ENCODE data around the gene CNTNAP2. TPM values are rescaled to one million over a fixed set of nuclear protein-coding genes. Genes with fewer than 3 reads are reported as not detected.

The CNTNAP2 gene
- total and polyA plus RNA-seq, 2 of the 8 experiments (the other 6 are each of a cell fraction or from before 2014, with no cell fraction given), result 27.9 to 71.0 TPM

DNA sequence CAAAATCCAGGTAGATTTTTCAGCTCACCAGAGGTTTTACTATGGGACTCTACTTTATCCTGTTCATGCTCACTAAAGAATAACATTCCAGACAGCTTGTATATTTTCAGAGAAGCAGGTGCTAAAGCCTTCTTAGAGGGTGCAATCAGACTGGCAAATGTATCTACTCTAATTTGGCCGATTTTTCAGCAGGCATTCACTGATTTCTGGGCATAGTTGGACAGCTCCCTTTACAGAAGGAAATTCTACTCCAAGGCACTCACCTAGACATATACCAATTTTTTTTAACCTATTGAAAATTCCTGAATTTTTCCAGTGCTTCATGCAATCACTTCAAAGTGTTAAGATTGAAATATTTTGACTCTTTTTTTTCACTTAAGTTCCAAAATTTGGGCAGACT lies 3.8 kb upstream of the CNTNAP2 start:
- Histone ChIP-seq H3K36me3 (ENCODE audit: control insufficient read depth in 2 of 4, insufficient read depth in 4 of 4, low read length in 3 of 4) (no peaks in the 10 kb centered on the region), H3K23ac (ENCODE audit: insufficient read length) (no peak overlapping the region), H4K20me1 (replicated peaks in 1 of 2; ENCODE audit: control insufficient read depth in 1 of 2, insufficient read depth in 2 of 2, low read length in 2 of 2) (peaks cover 3 to 5% of the 10 kb centered on the region in 2 experiments), H3K23me2 (ENCODE audit: low read depth, low read length) (peaks cover 16% of the 10 kb centered on the region), H3K27ac (ENCODE audit: low read depth, low read length) (no peak overlapping the region), H2BK15ac (ENCODE audit: low read length) (no peak overlapping the region), H2AFZ (ENCODE audit: low read length) (no peak overlapping the region), H3K56ac (replicated peaks; ENCODE audit: insufficient read length, low read depth, low read length) (no peak overlapping the region), H3K27me3 (replicated peaks in 1 of 4; ENCODE audit: control insufficient read depth in 3 of 4, extremely low read depth in 1 of 4, insufficient read depth in 3 of 4, low read length in 3 of 4) (peaks cover 0 to 7% (median 0%) of the 10 kb centered on the region in 4 experiments; a peak in 3 of 7 replicates), H3K14ac (ENCODE audit: insufficient read length) (no peak overlapping the region), H4K8ac (ENCODE audit: extremely low read depth, insufficient read depth, low read length) (no peak overlapping the region), H3K4me1 (replicated peaks in 1 of 4; ENCODE audit: control insufficient read depth in 3 of 4, insufficient read depth in 4 of 4, low read length in 3 of 4) (peaks cover 0 to 7% (median 1%) of the 10 kb centered on the region in 4 experiments; a peak in 5 of 7 replicates), H3K79me2 (ENCODE audit: control insufficient read depth in 1 of 2, insufficient read depth in 2 of 2, low read length in 2 of 2) (no peaks in the 10 kb centered on the region), H3K9me3 (ENCODE audit: insufficient read depth in 2 of 2, low read depth in 1 of 2, low read length in 1 of 2) (no peaks in the 10 kb centered on the region), H3K4me2 (ENCODE audit: insufficient read depth in 1 of 2, low read depth in 2 of 2, low read length in 2 of 2) (no peak overlapping the region), H2BK5ac (ENCODE audit: low read depth, low read length) (no peak overlapping the region), H4K91ac (replicated peaks; ENCODE audit: insufficient read length, low read length) (no peak overlapping the region), H3K18ac (ENCODE audit: extremely low read depth, low read length) (no peak overlapping the region), H3K79me1 (ENCODE audit: low read depth, low read length) (no peaks in the 10 kb centered on the region), H2BK12ac (ENCODE audit: low read depth, low read length) (no peak overlapping the region), H3K9ac (replicated peaks in 1 of 4; ENCODE audit: extremely low read depth in 1 of 4, low read depth in 3 of 4, low read length in 3 of 4) (no peak overlapping the region), H2AK5ac (ENCODE audit: low read depth, low read length) (no peak overlapping the region), H2BK20ac (ENCODE audit: low read length) (no peak overlapping the region), H3K4me3 (ENCODE audit: extremely low read depth in 1 of 4, insufficient read depth in 2 of 4, low read depth in 3 of 4, low read length in 4 of 4) (no peak overlapping the region), H3K4ac (replicated peaks; ENCODE audit: insufficient read length, low read depth, low read length) (no peak overlapping the region), H4K5ac (ENCODE audit: insufficient read length, low read depth, low read length) (no peak overlapping the region), H2BK120ac (replicated peaks; ENCODE audit: low read depth, low read length) (no peak overlapping the region)
- POLR2A ChIA-PET (ENCODE audit: partially characterized antibody), result no interaction called here
- FAIRE-seq, result no peak
- WGBS, 2 experiments (ENCODE audit: extremely low coverage in 1 of 2, insufficient coverage in 1 of 2, insufficient read length in 1 of 2, insufficient replicate concordance in 2 of 2, low coverage in 1 of 2, low lambda C conversion rate in 2 of 2, missing lambda C conversion rate in 1 of 2), result 93% methylated on average over 1 of the region's 1 CpG; no CpG with 5 or more reads in 1 of the 2 experiments
- CTCF ChIA-PET (ENCODE audit: partially characterized antibody), result interaction anchor here (0.5 to 0.9 kb wide), 4 partner anchors 11 to 660 kb away, joined by 3 to 4 read pairs (median 3); no protein-coding TSS in a partner anchor
- DNase-seq (ENCODE audit: low read depth in 1 of 2, low spot score in 2 of 2), result no peak
- TF ChIP-seq FOSL1 (IDR thresholded peaks at IDR 0.05; ENCODE audit: insufficient read depth, low read depth, low read length) (no peak), GTF2F1 (IDR thresholded peaks at IDR 0.05; ENCODE audit: borderline replicate concordance, low read depth, low read length) (no peak), CHD1 (IDR thresholded peaks at IDR 0.05; ENCODE audit: low read depth, low read length) (no peak), KDM4A (IDR thresholded peaks at IDR 0.05; ENCODE audit: low read depth, low read length, severe bottlenecking) (no peak), SIRT6 (IDR thresholded peaks at IDR 0.05; ENCODE audit: low read length) (no peak), POU5F1 (IDR thresholded peaks at IDR 0.05; ENCODE audit: low read depth, low read length) (no peak), BCL11A (IDR thresholded peaks at IDR 0.05; ENCODE audit: low read depth in 2 of 2, low read length in 2 of 2) (no peak), PHF8 (conservative IDR thresholded peaks at IDR 0.05; ENCODE audit: low read depth, low read length) (no peak), KDM1A (IDR thresholded peaks at IDR 0.05; ENCODE audit: borderline replicate concordance, low read length) (no peak), BACH1 (IDR thresholded peaks at IDR 0.05; ENCODE audit: low read length) (no peak), CBX5 (IDR thresholded peaks at IDR 0.05; ENCODE audit: low read depth, low read length) (no peak), SP4 (IDR thresholded peaks at IDR 0.05; ENCODE audit: low read length) (no peak), POLR2AphosphoS5 (IDR thresholded peaks at IDR 0.05; ENCODE audit: low read depth, low read length) (no peak), JUN (IDR thresholded peaks at IDR 0.05; ENCODE audit: low read depth, low read length) (no peak), BRCA1 (IDR thresholded peaks at IDR 0.05; ENCODE audit: low read depth, low read length) (no peak)
- TF ChIP-seq, protein P1, sequence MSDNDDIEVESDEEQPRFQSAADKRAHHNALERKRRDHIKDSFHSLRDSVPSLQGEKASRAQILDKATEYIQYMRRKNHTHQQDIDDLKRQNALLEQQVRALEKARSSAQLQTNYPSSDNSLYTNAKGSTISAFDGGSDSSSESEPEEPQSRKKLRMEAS (IDR thresholded peaks at IDR 0.05), result no peak
